Fibroblast of lung (primary cell): ENCODE data around the gene UBR4. TPM values are rescaled to one million over a fixed set of nuclear protein-coding genes. Genes with fewer than 3 reads are reported as not detected.

Experiments used
- DNase-seq, 2 donors: peaks; one replicate each; pipeline versions ENCODE4 v3.0.0 to v3.0.0-alpha.2; 2010; ENCODE audit warnings: low read depth in 2 of 2
- H2AFZ ChIP-seq: 2 replicates; pipeline ENCODE4 v1.5.1; 2012; ENCODE audit warnings: low read length, control low read depth, inconsistent platforms
- H3K27ac ChIP-seq: 2 replicates; pipeline ENCODE4 v1.5.1; 2011; ENCODE audit warnings: low read length, control low read depth; ENCODE audit not compliant: insufficient read depth
- H3K27me3 ChIP-seq: 2 replicates; pipeline ENCODE4 v1.5.1; 2011; ENCODE audit warnings: mild to moderate bottlenecking, low read length; ENCODE audit not compliant: control insufficient read depth, insufficient read depth
- H3K36me3 ChIP-seq: 2 replicates; pipeline ENCODE4 v1.5.1; 2011; ENCODE audit warnings: low read length; ENCODE audit not compliant: control insufficient read depth, insufficient read depth
- H3K4me1 ChIP-seq: 2 replicates; pipeline ENCODE4 v1.5.1; 2011; ENCODE audit warnings: low read length; ENCODE audit not compliant: control insufficient read depth, insufficient read depth; ENCODE audit errors: extremely low read depth
- H3K4me2 ChIP-seq: 2 replicates; pipeline ENCODE4 v1.5.1; 2011; ENCODE audit warnings: low read length, control low read depth; ENCODE audit not compliant: insufficient read depth; ENCODE audit errors: extremely low read depth
- H3K4me3 ChIP-seq, 4 experiments: fragments of 200-600 bp in 1 of 4; sonication (generic) in 1 of 4; replicated peaks in 1 of 4; 2 replicates each; pipeline ENCODE4 v1.5.1; 2011 to 2016; ENCODE audit warnings: low read length in 4 of 4, low read depth in 3 of 4, mild to moderate bottlenecking in 3 of 4, control low read depth in 2 of 4, inconsistent platforms in 1 of 4, mixed read lengths in 1 of 4; ENCODE audit not compliant: insufficient read depth in 1 of 4; ENCODE audit errors: control extremely low read depth in 1 of 4
- H3K79me2 ChIP-seq: 2 replicates; pipeline ENCODE4 v1.5.1; 2012; ENCODE audit warnings: mild to moderate bottlenecking, low read length, inconsistent platforms; ENCODE audit not compliant: control insufficient read depth, insufficient read depth
- H3K9ac ChIP-seq: 2 replicates; pipeline ENCODE4 v1.5.1; 2011; ENCODE audit warnings: mild to moderate bottlenecking, low read length, control low read depth; ENCODE audit not compliant: insufficient read depth
- H3K9me3 ChIP-seq: 2 replicates; pipeline ENCODE4 v1.5.1; 2012; ENCODE audit warnings: low read depth, low read length; ENCODE audit not compliant: control insufficient read depth, insufficient read depth
- H4K20me1 ChIP-seq: 2 replicates; pipeline ENCODE4 v1.5.1; 2011; ENCODE audit warnings: low read length; ENCODE audit not compliant: control insufficient read depth, insufficient read depth; ENCODE audit errors: extremely low read depth
- CTCF ChIP-seq, 2 donors: IDR thresholded peaks in 1 of 2; conservative IDR thresholded peaks in 1 of 2; 1 replicate in 1 of 2; 2 replicates in 1 of 2; pipeline ENCODE4 v1.5.1; 2011 to 2012; ENCODE audit warnings: low read length in 2 of 2, control low read depth in 1 of 2, inconsistent platforms in 1 of 2, low read depth in 1 of 2, mild to moderate bottlenecking in 1 of 2
- EZH2 ChIP-seq: IDR thresholded peaks from 2 replicates; pipeline ENCODE4 v1.5.1; 2012; ENCODE audit warnings: low read length, control low read depth, mild to moderate bottlenecking; ENCODE audit errors: missing control alignments
- polyA plus RNA-seq, 2 donors: library from polyadenylated mRNA; depleted of rRNA in 1 of 2; stranded (reverse) in 1 of 2; unstranded in 1 of 2; fragments of >200 nt; gene quantifications; 2 replicates each; pipeline ENCODE4 v1.2.1, GENCODE V29; 2011 to 2012; ENCODE audit warnings: missing spikeins in 1 of 2
- total RNA-seq: library from RNA; depleted of rRNA; stranded (reverse); fragments of >200 nt; gene quantifications from 2 replicates; pipeline ENCODE4 v1.2.1, GENCODE V29; 2014

UBR4 gene
- total and polyA plus RNA-seq, 2 donors (not counting 1 experiment from before 2014, with no cell fraction given), result 32.0 to 164 TPM

GRCh38 chr1:19040010-19040680 lies 169.9 kb downstream of the UBR4 start:
- Histone ChIP-seq H3K27ac (no peak overlapping the region), H4K20me1 (no peaks in the 10 kb centered on the region), H2AFZ (no peak overlapping the region), H3K4me2 (no peak overlapping the region), H3K36me3 (no peaks in the 10 kb centered on the region), H3K4me1 (no peaks in the 10 kb centered on the region), H3K9me3 (no peaks in the 10 kb centered on the region), H3K9ac (no peak overlapping the region), H3K27me3 (peaks cover 37% of the 10 kb centered on the region), H3K4me3 (no peak overlapping the region), H3K79me2 (no peaks in the 10 kb centered on the region)
- TF ChIP-seq CTCF (conservative IDR thresholded peaks at IDR 0.05 in 1 of 2, IDR thresholded peaks at IDR 0.05 in 1 of 2; ENCODE audit: low read depth in 1 of 2, low read length in 2 of 2) (no peak), EZH2 (no peak)
- no peak for DNase-seq

DNA sequence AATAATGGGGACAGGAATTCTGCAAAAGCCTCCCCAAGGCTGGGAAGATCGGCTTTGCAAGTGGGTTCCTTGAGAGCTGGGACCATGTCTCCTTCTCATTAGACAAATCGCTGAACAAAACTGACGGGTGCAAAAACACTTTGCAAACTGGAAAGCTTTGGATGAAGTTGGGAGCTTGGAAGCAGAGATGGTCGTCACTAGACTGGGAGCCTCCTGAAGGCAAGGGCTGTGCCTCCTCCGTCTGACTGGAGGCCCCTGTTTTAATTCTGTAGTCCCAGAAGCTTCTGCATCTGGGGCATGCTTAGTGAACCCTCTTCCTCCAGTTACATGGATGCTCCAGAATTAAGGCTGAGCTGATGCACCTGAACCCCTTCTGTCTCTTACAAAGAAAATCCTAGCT lies 171.3 kb downstream of the UBR4 start:
- no peak overlapping the region for H3K27ac ChIP-seq
- H4K20me1 ChIP-seq, result no peaks in the 10 kb centered on the region
- H3K9ac ChIP-seq, result no peak overlapping the region
- H3K4me1 ChIP-seq, result no peaks in the 10 kb centered on the region
- no peaks in the 10 kb centered on the region for H3K9me3 ChIP-seq
- peaks cover 37% of the 10 kb centered on the region for H3K27me3 ChIP-seq
- TF ChIP-seq CTCF (conservative IDR thresholded peaks at IDR 0.05 in 1 of 2, IDR thresholded peaks at IDR 0.05 in 1 of 2; ENCODE audit: low read depth in 1 of 2, low read length in 2 of 2), result no peak
- no peak for TF ChIP-seq EZH2
- H2AFZ ChIP-seq, result no peak overlapping the region
- DNase-seq, result no peak
- no peaks in the 10 kb centered on the region for H3K36me3 ChIP-seq
- no peak overlapping the region for H3K4me2 ChIP-seq
- H3K79me2 ChIP-seq, result no peaks in the 10 kb centered on the region
- no peak overlapping the region for H3K4me3 ChIP-seq

DNA sequence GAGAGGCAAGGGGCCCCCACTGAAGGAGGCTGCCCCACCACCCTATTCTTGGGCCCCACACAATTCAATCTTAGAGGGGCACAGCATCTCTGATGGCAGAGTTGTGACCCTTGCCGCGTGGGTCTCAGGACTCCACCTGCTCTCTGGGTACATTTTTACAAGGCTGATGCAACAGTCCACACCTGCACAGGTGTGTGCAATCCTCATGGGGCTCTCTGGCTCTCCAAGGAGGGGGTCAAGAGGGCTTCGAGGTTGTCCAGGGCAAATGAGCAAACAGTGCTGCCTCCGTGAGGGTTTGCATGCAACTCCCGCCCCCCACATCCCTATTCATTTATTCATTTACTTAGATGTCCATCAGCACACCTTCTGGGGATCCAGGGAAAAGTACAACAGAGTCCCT lies 172.0 kb downstream of the UBR4 start:
- Histone ChIP-seq H4K20me1 (no peaks in the 10 kb centered on the region), H3K36me3 (no peaks in the 10 kb centered on the region), H3K4me1 (no peaks in the 10 kb centered on the region), H3K27me3 (peaks cover 37% of the 10 kb centered on the region), H3K79me2 (no peaks in the 10 kb centered on the region), H3K27ac (no peak overlapping the region), H3K9me3 (no peaks in the 10 kb centered on the region), H3K9ac (no peak overlapping the region), H2AFZ (no peak overlapping the region), H3K4me3 (no peak overlapping the region), H3K4me2 (no peak overlapping the region)
- TF ChIP-seq CTCF (conservative IDR thresholded peaks at IDR 0.05 in 1 of 2, IDR thresholded peaks at IDR 0.05 in 1 of 2; ENCODE audit: low read depth in 1 of 2, low read length in 2 of 2) (no peak), EZH2 (no peak)
- no peak for DNase-seq
